Kidney epithelial cell (primary cell): ENCODE measurements around the gene CBFA2T2. TPM values are rescaled to one million over a fixed set of nuclear protein-coding genes. Genes with fewer than 3 reads are reported as not detected.

Experiments used
- DNase-seq: peaks from one replicate; pipeline ENCODE4 v3.0.0-alpha.2; 2010; ENCODE audit warnings: low read depth
- H3K27me3 ChIP-seq: 2 replicates; pipeline ENCODE4 v1.6.0; 2011; ENCODE audit warnings: low read length; ENCODE audit not compliant: control insufficient read depth, insufficient read depth
- H3K36me3 ChIP-seq: 2 replicates; pipeline ENCODE4 v1.5.1; 2011; ENCODE audit warnings: low read length; ENCODE audit not compliant: control insufficient read depth, insufficient read depth
- H3K4me3 ChIP-seq: 2 replicates; pipeline ENCODE4 v1.5.1; 2011; ENCODE audit warnings: low read depth, mild to moderate bottlenecking, control low read depth, low read length
- total RNA-seq: library from RNA; depleted of rRNA; stranded (reverse); fragments of >200 nt; gene quantifications from 2 replicates; pipeline ENCODE4 v1.2.3, GENCODE V29; 2015
- TF ChIP-seq, protein P1 (sequence below): IDR thresholded peaks from 2 replicates; pipeline ENCODE4 v1.5.1; 2011; ENCODE audit warnings: mild to moderate bottlenecking, moderate library complexity, low read length, control low read depth, inconsistent platforms; ENCODE audit not compliant: insufficient read depth, poor library complexity, severe bottlenecking

CBFA2T2 gene
- total RNA-seq, 1 donor from 2014 or later, result 13.4 TPM

DNA sequence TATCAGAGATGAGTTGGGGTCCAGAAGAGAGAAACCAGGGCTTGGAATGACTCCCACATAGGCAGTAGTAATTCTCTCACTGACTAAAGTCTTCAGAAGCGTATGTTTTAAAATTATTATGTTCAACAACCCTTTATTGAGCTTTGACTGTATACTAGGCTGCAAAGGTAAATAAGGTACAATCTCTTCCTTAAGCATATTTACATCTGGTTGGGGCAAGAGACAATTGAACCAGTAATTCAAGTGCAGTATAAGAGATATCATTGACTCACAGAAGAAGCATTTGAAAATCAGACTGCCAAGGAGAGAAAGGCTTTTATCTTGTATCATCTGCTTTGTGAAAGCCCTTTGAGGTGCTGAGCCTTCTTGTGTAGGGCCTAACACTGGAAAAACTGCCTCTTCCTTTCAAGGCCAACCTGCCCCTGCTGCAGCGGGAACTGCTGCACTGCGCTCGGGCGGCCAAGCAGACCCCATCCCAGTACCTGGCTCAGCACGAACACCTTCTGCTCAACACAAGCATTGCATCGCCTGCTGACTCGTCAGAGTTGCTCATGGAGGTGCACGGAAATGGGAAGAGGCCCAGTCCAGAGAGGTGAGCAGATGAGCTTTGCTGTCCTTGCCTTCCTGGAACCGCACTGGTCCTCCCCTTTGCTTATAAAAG, 132.9 kb downstream of the CBFA2T2 start:
- Histone ChIP-seq H3K36me3 (peaks cover 5% of the 10 kb centered on the region), H3K27me3 (no peaks in the 10 kb centered on the region), H3K4me3 (no peak overlapping the region)
- DNase-seq, result no peak
- TF ChIP-seq, protein P1, sequence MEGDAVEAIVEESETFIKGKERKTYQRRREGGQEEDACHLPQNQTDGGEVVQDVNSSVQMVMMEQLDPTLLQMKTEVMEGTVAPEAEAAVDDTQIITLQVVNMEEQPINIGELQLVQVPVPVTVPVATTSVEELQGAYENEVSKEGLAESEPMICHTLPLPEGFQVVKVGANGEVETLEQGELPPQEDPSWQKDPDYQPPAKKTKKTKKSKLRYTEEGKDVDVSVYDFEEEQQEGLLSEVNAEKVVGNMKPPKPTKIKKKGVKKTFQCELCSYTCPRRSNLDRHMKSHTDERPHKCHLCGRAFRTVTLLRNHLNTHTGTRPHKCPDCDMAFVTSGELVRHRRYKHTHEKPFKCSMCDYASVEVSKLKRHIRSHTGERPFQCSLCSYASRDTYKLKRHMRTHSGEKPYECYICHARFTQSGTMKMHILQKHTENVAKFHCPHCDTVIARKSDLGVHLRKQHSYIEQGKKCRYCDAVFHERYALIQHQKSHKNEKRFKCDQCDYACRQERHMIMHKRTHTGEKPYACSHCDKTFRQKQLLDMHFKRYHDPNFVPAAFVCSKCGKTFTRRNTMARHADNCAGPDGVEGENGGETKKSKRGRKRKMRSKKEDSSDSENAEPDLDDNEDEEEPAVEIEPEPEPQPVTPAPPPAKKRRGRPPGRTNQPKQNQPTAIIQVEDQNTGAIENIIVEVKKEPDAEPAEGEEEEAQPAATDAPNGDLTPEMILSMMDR, result no peak

DNA sequence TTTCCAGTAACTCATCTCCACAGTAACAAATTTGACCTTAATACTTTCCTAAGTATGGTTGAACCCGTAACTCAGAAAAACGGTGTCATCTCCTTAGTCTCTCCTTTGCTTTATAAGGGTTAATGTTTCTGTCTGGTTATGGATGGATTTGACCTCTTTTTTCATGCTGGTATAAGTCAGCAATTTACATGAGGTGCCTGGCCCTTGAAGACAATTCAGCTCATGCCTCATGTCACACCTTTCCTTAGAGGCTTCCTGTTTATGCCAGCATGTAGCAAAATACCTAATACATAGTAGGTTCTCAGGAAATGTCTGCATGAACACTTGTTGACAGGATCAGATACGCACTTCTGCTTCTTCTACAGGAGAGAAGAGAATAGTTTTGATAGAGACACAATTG, 134.5 kb downstream of the CBFA2T2 start:
- TF ChIP-seq, protein P1, result no peak
- peaks cover 5% of the 10 kb centered on the region for H3K36me3 ChIP-seq
- DNase-seq, result no peak
- no peaks in the 10 kb centered on the region for H3K27me3 ChIP-seq
- H3K4me3 ChIP-seq, result no peak overlapping the region

DNA sequence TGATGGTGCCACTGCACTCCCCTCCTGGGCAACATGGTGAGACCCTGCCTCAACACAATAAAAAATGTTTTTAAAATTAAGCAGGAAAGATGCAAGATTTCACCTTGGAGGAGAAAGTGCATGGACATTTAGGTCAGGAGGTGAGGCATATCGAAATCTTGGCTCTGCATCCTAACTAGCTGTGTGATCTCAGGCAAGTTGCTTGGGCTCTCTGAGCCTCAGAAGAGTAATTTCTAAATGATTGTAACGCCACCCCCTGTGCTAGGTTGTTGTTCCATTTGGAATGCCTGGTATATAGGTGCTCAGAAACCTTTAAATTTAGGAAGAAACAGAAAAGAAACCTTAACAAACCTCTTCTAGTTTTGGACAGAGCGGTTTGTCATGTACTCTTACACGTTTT, 136.3 kb downstream of the CBFA2T2 start:
- Histone ChIP-seq H3K36me3 (peaks cover 5% of the 10 kb centered on the region), H3K27me3 (no peaks in the 10 kb centered on the region), H3K4me3 (no peak overlapping the region)
- TF ChIP-seq, protein P1, result no peak
- no peak for DNase-seq

DNA sequence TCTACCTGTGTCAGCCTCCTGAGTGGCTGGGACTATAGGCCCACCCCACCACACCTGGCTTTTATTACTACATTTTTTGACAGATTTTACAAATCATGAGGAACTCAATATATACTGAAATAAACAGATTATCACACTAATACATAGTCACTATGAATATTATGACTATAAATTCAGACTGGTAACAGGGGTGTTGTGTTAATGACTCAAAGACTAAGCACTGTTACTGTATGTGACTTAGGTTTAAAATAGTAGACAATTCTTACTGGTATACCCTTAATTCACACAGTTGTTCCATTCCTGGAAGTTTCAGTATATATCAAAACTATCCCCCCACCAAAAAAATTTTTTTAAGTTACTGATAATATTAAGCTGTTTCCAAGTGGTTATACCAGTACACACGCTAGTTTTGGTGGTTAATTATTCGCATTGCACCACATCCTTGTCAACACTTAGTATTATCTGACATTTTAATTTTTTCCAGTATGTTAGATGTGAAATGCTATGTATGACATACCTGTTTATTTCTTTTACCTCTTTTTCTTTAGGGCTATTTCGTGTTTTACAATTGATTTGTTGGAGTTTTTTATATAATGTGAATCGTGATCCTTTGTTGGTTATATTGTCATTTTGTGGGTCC, 137.8 kb downstream of the CBFA2T2 start:
- H3K36me3 ChIP-seq, result peaks cover 5% of the 10 kb centered on the region
- H3K27me3 ChIP-seq, result no peaks in the 10 kb centered on the region
- H3K4me3 ChIP-seq, result no peak overlapping the region
- TF ChIP-seq, protein P1, result no peak
- DNase-seq, result no peak

DNA sequence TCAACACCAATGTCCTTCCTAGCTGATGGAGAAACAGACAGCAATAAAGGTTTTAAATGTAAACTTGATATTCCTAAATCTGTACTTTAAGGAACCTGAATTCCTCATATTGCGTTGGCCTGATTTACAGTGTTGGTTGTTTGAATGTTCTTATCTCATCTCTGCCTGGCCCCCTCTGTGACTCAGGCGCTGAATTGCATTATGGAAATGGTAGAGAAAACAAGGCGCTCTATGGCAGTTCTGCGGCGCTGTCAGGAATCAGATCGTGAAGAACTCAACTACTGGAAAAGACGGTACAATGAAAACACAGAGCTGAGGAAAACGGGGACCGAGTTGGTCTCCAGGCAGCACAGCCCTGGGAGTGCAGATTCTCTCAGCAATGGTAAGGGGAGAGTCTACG, 139.6 kb downstream of the CBFA2T2 start:
- H3K4me3 ChIP-seq, result no peak overlapping the region
- H3K36me3 ChIP-seq, result no peaks in the 10 kb centered on the region
- DNase-seq, result no peak
- H3K27me3 ChIP-seq, result no peaks in the 10 kb centered on the region
- TF ChIP-seq, protein P1, result no peak
